NCI-H1048 (cell line): ENCODE results near the gene TELO2.

Experiments used
- DNase-seq: peaks from one replicate; lab custom pipeline; 2025; lab: John Stamatoyannopoulos, UW

TELO2 gene

DNA sequence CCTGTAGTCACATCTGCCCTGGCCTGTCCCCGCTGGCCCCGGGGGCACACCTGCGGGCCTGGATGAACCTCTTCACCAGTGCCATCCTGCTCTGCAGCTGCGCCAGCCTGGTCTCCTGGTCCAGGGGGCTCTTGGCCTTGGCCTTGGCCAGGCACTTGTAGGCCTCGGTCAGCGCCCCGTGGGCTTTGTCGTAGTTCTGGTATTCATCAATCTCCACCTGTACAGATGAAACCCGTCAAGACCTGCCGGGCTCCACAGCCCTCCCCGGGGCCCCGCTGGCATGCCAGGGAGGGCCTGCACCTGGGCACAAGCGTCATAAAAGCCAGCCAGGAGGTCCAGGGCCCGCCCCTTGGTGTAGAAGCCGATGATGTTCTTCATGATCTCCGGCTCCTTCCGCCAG is 26.7 kb downstream of the TELO2 start:
- DNase-seq: no peak

DNA sequence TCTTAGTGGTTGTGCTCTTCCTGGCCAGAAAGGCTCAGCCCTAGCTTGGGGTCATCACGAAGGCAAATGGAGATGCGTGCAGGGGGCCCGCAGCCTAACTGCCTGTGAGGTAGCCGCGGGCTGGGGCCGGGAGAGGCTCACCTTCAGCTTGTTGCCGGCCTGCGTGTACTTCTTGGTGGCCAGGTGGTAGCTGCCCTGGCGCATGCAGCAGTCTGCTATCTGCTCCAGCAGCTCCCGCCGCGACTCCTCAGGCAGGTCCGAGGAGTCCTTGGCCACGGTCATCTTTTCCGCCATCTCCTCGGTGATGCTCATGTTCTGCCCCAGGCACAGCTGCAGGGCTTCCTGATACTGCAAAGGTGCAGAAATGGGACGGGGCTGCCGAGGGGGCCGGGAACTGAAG is 27.3 kb downstream of the TELO2 start:
- no peak for DNase-seq

DNA sequence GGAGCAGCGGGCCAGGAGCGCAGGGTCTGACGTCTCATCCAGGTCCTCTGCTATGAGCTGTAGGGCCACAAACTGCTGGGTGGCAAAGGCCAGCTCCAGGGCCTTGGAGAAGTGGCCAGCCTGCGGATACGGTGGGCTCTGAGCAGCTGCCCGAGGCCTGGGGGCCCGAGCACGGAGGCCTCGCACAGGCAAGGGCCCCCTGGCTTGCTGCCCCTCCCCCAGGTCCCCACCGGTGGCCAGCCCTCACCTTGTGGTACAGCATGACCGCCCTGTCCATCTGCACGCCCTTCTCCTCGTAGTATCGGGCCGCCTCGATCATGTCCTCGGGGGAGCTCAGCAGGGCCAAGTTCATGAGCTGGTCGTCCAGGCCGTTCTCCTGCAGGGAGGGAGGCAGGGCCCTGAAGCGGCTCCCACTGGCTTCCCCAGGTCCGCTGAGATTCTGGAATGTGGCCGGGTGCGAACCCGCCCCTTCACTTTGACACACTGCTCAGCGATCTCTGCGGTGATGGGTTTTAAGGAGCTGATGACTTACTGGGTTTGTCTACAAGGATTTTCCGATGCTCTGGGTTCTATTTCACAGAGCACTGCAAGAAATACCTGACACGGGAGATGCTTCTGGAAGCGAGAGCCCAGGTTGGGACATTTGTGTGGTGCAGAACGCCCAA is 30.6 kb downstream of the TELO2 start:
- DNase-seq: no peak

DNA sequence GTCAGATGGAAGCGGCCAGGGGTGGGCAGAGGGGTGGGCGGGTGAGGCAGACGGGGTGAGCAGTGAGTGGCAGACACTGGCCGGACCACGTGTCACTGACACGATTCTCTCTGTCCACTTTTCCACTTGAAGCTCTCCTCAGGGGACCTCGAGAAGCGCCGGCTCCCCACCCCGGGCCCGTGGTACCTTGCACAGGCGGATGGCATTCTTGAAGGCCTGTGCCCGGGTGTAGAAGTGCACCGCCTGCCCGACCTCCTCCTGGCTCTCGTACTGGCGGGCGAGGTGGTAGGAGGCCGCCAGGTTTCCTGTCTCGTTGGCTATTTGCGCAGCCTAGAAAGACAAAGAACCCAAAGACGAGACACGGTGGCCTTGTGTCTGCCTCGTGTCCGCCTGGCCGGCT is 31.2 kb downstream of the TELO2 start:
- no peak for DNase-seq

DNA sequence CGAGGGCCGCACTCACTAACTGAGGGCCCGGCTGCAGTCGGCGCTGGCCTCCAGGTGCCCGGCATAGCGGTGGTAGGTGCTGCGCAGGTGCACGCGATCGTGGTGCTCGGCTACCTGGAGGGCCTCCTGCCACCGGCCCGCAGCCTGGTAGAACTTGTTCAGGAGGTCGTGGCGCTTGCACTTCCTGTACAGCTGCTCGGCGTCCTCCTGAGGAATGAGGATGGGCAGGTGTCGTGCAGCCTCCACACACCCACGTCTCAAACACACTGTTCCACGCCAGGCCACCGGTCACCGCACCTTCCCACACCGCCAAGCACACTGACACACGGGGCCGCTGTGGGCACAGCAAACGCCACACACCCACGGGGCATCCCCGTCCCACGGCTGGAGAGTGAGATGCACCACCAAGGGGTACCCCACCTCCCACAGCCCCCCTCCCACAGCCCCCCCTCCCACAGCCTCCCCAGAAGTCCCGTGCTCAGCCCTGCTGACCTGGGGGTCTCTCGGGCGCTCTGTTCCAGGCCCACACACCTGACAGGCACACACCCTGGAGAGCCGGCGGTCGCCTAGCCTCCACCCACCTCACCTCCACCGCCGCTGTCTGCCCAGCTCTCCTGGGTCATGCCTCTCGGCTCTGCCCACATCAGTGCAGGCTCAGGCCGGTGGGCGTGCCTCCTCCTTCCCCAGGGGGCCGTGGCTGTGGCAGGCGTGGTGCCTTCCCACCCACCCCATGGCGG is 32.9 kb downstream of the TELO2 start:
- DNase-seq: no peak

DNA sequence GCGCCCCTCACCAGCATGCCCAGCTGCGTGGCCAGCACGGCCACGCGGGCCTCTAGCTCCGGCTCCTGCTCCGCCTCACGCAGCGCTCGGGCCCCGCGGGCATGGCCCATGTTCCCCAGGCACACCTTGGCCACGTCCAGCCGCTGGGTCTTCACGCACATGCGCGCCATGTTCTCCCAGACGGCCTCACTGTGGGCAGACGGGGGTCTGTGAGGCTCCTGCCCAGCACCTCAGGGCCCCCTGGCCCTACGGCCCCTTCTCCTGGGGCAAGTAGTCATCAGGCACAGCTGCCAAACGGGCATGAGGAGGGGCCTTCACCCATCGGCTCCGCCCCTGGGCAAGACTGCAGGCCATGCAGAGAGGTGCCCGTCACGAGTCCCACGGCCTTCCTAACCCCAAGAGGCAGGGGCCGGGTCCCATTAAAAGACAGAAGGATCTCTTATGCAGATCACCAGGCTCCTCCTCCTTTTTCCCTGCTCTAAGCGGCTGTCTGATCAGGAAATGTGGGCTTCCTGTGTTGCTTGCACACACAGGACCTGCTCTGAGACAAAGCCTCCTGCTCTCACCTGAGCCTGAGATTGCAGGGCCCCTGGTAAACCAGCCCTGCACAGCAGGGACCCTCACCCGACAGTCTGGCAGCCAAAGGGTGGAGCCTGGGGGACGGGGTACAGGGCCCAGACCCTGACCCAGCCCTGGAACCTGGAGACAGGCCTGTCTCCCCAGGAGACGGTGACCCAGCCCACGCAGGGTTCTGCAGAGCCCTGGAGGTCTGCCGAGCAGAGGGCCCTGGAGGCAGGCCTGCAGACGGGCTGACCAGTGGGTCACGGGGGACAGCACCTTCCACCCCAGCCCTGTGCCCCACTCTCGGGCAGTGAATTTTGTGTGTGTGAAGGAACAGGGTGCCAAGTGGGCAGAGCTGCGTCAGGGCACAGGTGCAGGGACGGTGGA is 33.7 kb downstream of the TELO2 start:
- no peak for DNase-seq

DNA sequence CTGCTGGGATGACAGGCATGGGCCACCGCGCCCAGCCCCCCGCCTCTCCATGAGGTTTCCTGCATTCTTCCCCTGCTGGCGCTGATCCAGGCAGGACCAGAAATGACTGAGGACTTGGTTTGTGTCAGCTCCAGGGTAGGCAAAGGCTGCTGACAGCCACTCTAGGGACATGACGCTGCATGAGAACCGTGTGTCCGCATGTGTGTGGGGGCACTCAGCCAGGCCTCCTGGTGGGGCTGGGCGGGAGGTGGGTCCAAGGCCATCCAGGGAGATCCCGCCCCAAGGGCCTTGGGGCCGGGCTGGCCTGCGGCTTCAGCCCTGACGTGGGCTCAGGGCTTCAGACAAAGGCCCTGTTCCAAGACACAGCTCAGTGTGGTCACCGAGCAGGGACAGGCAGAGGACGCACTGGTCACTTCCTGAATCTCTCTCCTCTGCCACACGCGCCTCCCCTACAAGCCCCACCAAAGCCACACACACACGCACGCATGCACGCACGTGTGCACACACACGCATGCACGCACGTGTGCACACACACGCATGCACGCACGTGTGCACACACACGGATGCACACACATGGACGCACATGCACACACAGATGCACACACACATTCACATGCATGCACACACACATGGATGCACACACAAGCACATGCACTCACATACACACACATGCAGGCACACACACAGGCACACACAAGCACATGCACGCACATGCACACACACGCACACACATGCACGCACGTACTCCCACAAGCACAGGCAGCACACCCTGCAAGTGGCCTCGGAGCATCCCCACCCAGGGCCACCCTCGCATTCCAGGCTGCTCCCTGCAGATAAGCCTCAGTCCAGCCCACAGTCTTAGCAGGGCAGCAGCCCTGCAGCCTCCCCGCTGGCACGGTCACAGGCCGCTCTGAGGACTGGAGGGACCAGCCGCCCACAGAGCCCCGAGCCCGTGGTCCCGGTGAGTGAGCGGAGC is 35.0 kb downstream of the TELO2 start:
- no peak for DNase-seq

DNA sequence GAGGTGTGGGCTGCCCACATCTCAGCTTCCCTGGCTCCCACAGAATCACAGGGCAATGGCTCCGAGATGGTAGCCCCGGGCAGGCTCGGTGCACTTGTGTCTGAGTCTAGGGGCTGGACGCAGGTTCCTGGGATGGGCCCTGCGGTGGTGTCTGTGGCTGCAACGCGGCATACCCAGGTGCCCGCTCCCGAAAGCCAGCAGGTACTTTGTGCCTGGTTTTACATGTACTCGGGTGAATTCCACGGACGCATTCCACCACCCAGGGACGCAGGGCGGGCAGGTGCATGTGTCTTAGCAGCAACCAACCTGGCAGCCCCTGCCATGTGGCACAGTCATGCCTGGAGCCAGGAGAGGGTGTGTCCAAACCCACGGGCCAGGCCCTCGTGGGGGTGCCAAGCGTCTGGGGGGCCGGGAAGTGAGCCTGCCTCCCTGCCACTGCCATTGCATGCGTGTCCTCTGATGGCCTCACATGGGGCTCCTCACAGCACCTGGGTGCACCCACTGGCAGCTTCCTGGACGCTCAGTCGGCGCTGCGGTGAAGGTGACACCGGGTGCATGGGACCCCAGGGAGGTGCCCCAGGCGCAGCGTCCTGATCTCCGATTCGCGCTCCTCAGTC is 35.9 kb downstream of the TELO2 start:
- no peak for DNase-seq

DNA sequence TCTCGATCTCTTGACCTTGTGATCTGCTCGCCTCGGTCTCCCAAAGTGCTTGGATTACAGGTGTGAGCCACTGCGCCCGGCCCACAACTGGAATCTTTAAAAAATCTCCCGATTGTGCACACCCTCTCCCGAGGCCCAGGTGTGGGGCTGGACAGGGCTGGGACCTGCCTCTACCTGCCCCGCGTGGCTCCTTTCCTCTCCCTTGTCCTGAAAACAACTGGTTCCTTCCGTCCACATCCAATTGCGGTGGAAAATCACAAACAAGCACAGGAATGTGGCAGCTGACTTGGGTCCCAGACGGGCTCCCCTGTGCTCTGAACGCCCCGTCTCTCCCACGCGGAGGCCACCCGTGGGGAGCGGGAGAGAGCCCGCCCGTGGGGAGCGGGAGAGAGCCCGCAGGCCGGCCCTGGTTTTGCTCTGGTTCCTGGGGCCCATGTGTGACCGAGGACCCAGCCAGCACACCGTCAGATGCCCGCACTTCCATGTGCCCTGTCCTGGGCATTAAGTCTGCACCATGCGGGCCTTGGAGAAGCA is 37.3 kb downstream of the TELO2 start:
- no peak for DNase-seq

DNA sequence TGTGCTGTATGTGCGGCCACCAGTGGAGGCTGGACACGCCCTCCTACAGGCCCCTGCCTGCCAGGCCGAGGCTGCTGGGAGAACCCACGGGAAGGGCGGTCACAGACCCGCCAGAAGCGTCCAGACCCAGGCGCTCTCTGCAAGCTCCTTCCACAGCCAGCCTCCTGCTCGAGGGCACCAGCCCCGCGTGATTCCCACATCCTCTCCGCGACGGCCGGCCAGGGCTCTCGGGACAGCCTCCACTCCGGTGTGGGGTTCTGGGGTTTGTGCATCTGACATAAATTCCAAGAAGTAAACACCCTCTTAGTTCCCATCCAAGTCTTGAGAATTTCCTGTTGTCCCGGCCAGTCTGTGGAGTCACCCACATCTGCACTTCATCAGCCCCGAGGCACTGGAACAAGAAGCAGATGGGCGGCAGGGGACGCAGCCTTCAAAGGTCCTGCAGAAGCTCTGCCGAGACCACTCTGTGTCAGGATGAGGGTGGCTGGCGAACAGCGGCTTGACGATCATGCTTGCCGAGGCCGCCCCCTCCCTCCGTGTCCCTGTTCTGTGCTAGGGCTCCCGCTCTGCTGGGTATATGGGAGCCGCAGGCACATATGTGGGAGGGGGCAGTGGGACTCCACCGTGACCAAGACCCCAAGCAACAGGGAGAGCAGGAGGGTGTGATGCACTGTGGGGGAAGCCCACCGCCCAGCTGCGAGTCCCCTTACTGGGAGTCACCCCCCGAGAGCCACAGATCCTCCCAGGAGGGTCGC is 37.9 kb downstream of the TELO2 start:
- DNase-seq: no peak

DNA sequence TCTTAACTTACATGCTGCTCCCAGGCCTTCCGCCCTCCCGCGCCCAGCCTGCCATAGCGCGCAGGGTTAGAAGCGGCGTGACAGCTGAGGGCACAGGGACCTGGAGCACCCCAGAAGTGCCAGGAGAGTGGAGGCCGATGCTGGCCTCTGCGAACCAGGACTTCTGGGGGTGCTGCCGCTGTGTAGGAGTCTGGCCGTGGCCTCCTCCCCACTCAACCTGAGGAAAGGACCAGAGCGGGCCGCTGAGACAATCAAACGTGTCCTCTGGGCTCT is 38.4 kb downstream of the TELO2 start:
- no peak for DNase-seq

DNA sequence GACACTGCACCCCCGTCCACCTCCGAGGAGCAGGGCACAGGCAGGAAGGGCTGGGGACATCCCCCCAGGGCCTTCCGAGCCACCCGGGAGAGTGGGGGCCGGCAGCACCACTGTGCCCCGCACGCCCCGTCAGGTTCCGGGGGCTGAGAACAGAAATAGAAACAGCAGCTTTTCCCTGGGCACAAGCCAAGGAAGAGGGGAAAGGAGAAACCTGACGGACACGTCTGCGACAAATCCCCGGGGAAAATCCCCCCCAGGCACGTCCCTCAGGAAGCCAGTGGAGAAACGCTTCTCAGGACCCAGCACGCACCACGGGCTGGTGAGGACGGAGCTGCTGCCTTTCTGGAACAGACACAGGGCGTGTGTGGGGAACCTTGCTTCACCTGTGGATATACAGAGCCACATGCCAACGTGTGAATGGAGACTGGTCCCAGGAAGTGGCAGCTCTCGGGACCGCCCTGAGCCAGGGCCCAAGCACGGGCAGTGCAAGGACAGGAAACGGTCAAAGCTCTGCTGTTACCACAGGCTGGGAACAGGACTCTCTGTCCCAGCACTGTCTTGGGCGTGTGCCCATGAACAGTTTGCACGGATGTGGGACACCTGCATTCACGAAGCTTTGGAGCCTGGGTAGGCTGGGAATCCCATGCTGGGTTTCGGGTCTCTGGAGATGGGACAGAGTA is 39.1 kb downstream of the TELO2 start:
- no peak for DNase-seq

DNA sequence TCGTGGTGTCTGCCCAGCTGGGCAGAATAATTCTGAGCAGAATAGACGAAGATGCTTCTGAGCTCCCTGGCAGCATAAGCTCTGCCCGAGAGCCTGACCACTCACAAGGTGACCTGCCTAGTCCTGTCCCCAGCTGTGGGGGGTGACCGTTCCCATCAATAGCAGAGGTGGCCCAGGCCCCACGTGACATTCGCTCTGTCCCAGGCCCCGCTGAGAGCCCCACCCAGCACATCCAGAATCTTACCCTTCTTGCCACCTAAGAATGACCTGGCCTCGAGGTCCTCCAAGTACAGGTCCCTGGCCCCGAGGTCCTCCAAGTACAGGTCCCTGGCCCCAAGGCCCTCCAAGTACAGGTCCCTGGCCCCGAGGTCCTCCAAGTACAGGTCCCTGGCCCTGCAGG is 39.6 kb downstream of the TELO2 start:
- no peak for DNase-seq

DNA sequence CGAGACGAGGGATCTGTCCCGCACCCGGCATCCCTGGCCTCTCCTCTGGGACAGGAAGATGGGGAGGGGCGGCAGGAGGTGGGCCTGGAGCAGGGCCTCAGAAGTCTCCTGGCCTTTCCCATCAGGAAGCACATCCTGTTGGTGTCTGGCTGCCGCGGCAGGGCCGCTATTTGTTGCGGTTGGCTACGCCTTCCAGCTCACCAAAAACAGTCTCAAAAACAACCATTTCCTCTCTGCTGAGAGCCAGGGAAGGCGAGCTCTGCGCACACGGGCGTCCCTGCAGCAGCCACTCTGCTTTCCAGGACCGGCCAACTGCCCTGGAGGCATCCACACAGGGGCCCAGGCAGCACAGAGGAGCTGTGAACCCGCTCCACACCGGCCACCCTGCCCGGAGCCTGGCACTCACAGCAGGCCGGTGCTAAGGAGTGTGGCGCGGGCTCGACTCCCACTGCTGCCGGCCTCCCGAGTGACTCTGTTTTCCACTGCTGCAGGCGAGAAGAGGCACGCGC is 40.3 kb downstream of the TELO2 start, which contains the start of gene TMEM204:
Gene TMEM204 (plus strand): TSS at position 224 of the 509 bp plus-strand sequence. CDS start 610 bp downstream, outside the sequence.
- no peak for DNase-seq

DNA sequence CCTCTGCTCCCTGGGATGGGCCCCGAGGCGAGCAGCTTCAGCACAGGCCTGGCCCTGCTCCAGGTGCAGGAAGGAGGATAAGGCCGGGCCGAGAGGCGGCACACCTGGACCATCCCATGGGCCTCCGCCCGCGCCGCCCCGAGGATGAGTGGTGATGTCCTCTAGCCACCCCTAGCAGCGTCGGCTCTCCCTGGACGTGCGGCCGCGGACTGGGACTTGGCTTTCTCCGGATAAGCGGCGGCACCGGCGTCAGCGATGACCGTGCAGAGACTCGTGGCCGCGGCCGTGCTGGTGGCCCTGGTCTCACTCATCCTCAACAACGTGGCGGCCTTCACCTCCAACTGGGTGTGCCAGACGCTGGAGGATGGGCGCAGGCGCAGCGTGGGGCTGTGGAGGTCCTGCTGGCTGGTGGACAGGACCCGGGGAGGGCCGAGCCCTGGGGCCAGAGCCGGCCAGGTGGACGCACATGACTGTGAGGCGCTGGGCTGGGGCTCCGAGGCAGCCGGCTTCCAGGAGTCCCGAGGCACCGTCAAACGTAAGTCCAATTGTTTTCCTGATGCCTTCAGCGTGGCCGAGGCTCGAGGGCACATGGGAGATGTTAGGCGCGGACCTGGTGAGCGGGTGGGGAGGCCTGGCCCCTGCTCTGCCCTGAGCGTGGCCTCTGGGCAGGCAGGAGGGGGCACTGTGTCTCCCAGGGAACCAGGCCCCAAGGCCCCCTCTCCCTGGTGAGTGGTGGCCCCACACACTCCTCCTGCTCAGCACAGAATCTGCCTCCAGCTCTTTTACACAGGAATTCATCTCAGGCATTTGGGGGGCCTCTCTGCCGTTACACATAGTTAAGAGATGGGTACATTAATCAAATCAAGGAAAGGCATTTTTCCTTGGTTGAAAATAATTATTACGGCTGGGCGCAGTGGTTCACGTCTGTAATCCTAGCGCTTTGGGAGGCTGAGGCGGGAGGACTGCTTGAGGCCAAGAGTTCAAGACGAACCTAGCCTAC is 41.2 kb downstream of the TELO2 start:
- DNase-seq: no peak

DNA sequence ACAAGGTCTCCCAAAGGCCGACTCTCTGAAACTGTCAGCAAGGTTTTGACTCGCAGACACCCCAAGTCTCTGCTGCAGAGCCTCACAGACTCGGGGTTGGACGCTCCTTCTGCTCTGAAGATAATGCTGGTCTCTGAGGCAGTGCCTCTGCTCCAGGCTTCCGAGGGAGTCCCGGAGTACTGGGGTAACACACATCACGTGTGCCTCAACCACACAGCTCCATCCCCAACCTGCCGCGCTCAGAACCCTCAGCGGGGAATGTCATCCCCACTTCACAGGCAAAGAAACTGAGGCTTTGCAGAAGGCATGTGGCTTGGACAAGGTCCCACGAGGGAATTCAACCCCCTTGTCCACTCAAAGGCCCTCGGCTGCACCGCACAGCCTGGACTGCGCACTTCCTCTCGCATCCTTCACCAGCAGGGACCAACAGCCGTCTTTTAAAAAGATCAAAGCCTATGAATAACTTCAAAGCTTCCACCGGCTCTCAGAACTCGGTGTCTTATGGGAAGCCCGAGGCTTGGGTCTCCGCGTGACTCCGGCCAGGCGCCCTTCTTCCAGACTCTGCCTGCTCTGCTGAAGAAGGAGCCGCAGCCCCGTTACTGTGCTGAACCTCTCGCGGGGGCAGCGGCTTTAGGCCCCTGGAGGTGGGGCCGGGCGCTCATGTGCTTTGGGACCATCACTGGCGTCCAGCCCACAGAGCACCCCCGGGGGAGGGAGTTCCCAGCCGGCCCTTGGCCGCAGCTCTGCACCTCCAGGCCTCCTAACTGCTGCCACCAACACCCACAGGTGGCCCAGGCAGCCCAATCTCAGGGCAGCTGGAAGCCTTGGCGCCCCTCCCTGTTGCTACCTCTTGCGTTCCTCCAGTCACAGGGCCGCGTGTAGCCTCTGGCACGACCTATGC is 42.5 kb downstream of the TELO2 start:
- DNase-seq: no peak

DNA sequence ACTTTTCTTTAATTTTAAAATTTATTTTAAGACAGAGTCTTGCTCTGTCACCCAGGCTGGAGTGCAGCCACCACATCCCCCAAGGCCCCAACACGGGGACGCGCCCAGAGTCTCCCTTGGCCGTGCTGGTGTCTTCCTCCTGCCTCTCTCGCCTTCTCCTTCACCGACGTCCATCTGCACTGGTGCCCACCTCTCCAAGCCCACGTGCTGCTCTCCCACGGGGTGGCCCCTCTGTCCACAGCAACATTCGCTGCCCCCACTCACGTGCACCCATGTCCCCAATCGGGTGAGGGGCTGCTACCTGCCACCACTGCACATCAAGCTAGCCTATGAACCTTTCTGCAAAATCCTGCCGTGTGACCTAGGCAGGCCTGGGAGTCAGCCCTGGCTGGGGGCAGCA is 43.4 kb downstream of the TELO2 start:
- DNase-seq: no peak
